GM12878 (cell line): ENCODE results near the gene ZNF652. TPM values are rescaled to one million over a fixed set of nuclear protein-coding genes. Genes with fewer than 3 reads are reported as not detected.

ENCODE experiments used
- ATAC-seq: fragments of 200-7000 bp; cut with Tn5 transposase; 3 replicates; pipeline ENCODE4 v1.9.1; 2020; ENCODE audit warnings: mild to moderate bottlenecking, moderate library complexity
- BruUV-seq: library from RNA; stranded (reverse); fragments of 400-500 nt; replicated peaks from 2 replicates; lab custom pipeline; 2021; lab: Mats Ljungman, UMichigan
- CTCF ChIA-PET: fragments of 300-600 bp; sonication (Branson Sonifier 250); formaldehyde crosslinking; extraction: SDS; loops from one replicate; lab custom pipeline; 2021; ENCODE audit warnings: inconsistent platforms; lab: Yijun Ruan, JAX
- POLR2A ChIA-PET: fragments of 350-600 bp; formaldehyde crosslinking; extraction: SDS; loops from one replicate; lab custom pipeline; 2021; ENCODE audit warnings: inconsistent platforms; lab: Charles Lee
- RAD21 ChIA-PET: fragments of 300-600 bp; sonication (Branson Sonifier 250); formaldehyde crosslinking; loops from one replicate; lab custom pipeline; 2023; ENCODE audit warnings: antibody characterized with exemption; ENCODE audit not compliant: unreplicated experiment; lab: Charles Lee
- SMC1A ChIA-PET: fragments of 300-600 bp; sonication (Branson Sonifier 250); formaldehyde crosslinking; loops from one replicate; lab custom pipeline; 2023; ENCODE audit not compliant: unreplicated experiment, uncharacterized antibody; lab: Charles Lee
- DNase-seq: peaks from one replicate; pipeline ENCODE4 v3.0.0-alpha.2; 2011; ENCODE audit warnings: low read depth, low spot score
- FAIRE-seq: peaks from 3 replicates; lab custom pipeline; 2011; peaks lifted over from hg19 to GRCh38; lab: Jason Lieb, UNC
- H2AFZ ChIP-seq: 2 replicates; pipeline ENCODE4 v1.6.0; 2011; ENCODE audit warnings: low read depth, low read length, control low read depth; ENCODE audit not compliant: control insufficient read depth
- H3K27ac ChIP-seq: 2 replicates; pipeline ENCODE4 v1.5.1; 2011; ENCODE audit warnings: control low read depth; ENCODE audit not compliant: control insufficient read depth, insufficient read depth
- H3K27me3 ChIP-seq, 2 experiments: replicated peaks in 1 of 2; 2 replicates each; pipeline versions ENCODE4 v1.6.0 to v1.6.1; 2011; ENCODE audit warnings: low read length in 1 of 2; ENCODE audit not compliant: control insufficient read depth in 2 of 2, insufficient read depth in 2 of 2
- H3K36me3 ChIP-seq, 2 experiments: 2 replicates each; pipeline ENCODE4 v1.5.1; 2011; ENCODE audit warnings: low read length in 1 of 2; ENCODE audit not compliant: control insufficient read depth in 2 of 2, insufficient read depth in 2 of 2
- H3K4me1 ChIP-seq: 2 replicates; pipeline ENCODE4 v1.6.1; 2011; ENCODE audit warnings: mild to moderate bottlenecking, low read length, moderate library complexity, mixed read lengths; ENCODE audit not compliant: control insufficient read depth, insufficient read depth
- H3K4me2 ChIP-seq: 2 replicates; pipeline ENCODE4 v1.6.0; 2011; ENCODE audit warnings: control low read depth; ENCODE audit not compliant: control insufficient read depth, insufficient read depth
- H3K4me3 ChIP-seq: fragments of 200-600 bp; sonication (generic); 2 replicates; pipeline ENCODE4 v1.5.1; 2016
- H3K79me2 ChIP-seq: 2 replicates; pipeline ENCODE4 v1.6.0; 2011; ENCODE audit warnings: low read length; ENCODE audit not compliant: control insufficient read depth, insufficient read depth
- H3K9ac ChIP-seq: 2 replicates; pipeline ENCODE4 v1.8.0; 2011; ENCODE audit warnings: low read length, control low read depth, mixed read lengths; ENCODE audit not compliant: control insufficient read depth, insufficient read depth
- H3K9me3 ChIP-seq: replicated peaks from 3 replicates; pipeline ENCODE4 v1.5.1; 2011; ENCODE audit warnings: mild to moderate bottlenecking, low read length; ENCODE audit not compliant: control insufficient read depth, insufficient read depth
- H4K20me1 ChIP-seq: 2 replicates; pipeline ENCODE4 v1.6.0; 2011; ENCODE audit not compliant: control insufficient read depth, insufficient read depth
- BACH1 ChIP-seq: fragments of 450-650 bp; IDR thresholded peaks from 2 replicates; pipeline ENCODE4 v1.6.1; 2017; ENCODE audit warnings: mild to moderate bottlenecking, borderline replicate concordance
- CREB1 ChIP-seq: IDR thresholded peaks from 2 replicates; pipeline ENCODE4 v1.6.1; 2012; ENCODE audit warnings: low read depth, mild to moderate bottlenecking, inconsistent platforms
- FOXK2 ChIP-seq: fragments of 450-650 bp; IDR thresholded peaks from 2 replicates; pipeline ENCODE4 v1.6.1; 2017; ENCODE audit warnings: mild to moderate bottlenecking, moderate library complexity
- GABPA ChIP-seq: IDR thresholded peaks from 2 replicates; pipeline ENCODE4 v1.6.1; 2014; ENCODE audit warnings: antibody characterized with exemption, low read depth, mild to moderate bottlenecking, inconsistent platforms
- IKZF2 ChIP-seq, 2 experiments: fragments of 450-650 bp; IDR thresholded peaks; 2 replicates each; pipeline ENCODE4 v1.6.1; 2017; ENCODE audit warnings: mild to moderate bottlenecking in 2 of 2, moderate library complexity in 2 of 2
- LARP7 ChIP-seq: fragments of 450-650 bp; IDR thresholded peaks from 2 replicates; pipeline ENCODE4 v1.6.1; 2017; ENCODE audit warnings: mild to moderate bottlenecking
- SMAD5 ChIP-seq: IDR thresholded peaks from 2 replicates; pipeline ENCODE4 v1.6.1; 2016; ENCODE audit warnings: antibody characterized with exemption, low read depth
- TCF7 ChIP-seq: IDR thresholded peaks from 2 replicates; pipeline ENCODE4 v1.6.1; 2014; ENCODE audit warnings: antibody characterized with exemption, borderline replicate concordance
- in situ Hi-C: fragments of 300-500 bp; cut with MboI; formaldehyde crosslinking; loops from 9 replicates; pipeline ENCODE4 v1.14.3; 2018; ENCODE audit warnings: mixed read lengths
- intact Hi-C: fragments of 100-400 bp; cut with micrococcal nuclease; formaldehyde crosslinking; loops from one replicate; pipeline ENCODE4 v1.14.2; 2022; ENCODE audit not compliant: unreplicated experiment
- polyA plus RNA-seq, 11 experiments: library from polyadenylated mRNA; depleted of rRNA in 4 of 11; unstranded in 6 of 11; stranded (reverse) in 5 of 11; fragments of >200 nt; fragmentation: Nextera tagmentation in 4 of 11; fragmentation: Illumina TruSeq in 1 of 11; extraction: Ambion mirVana in 4 of 11; extraction: Trizol in 1 of 11; gene quantifications; 1 replicate in 1 of 11; 2 replicates in 10 of 11; pipeline versions ENCODE4 v1.2.1 to v1.2.3, GENCODE V29; 2011 to 2016; ENCODE audit warnings: inconsistent platforms in 2 of 11, missing spikeins in 2 of 11, low read depth in 1 of 11
- total RNA-seq, 4 experiments: library from RNA; depleted of rRNA in 3 of 4; stranded (reverse); fragments of >200 nt in 3 of 4; fragmentation: Illumina TruSeq in 1 of 4; extraction: Trizol in 1 of 4; gene quantifications; 2 replicates each; pipeline versions ENCODE4 v1.2.1 to v1.2.3, GENCODE V29; 2013 to 2021
- TF ChIP-seq, protein P1 (sequence below): IDR thresholded peaks from 2 replicates; pipeline ENCODE4 v1.6.1; 2012; ENCODE audit warnings: low read depth, low read length, improper control_type of control experiment
- TF ChIP-seq, protein P2 (sequence below): fragments of 450-650 bp; IDR thresholded peaks from 2 replicates; pipeline ENCODE4 v1.6.1; 2016; ENCODE audit warnings: mild to moderate bottlenecking
- TF ChIP-seq, protein P3 (sequence below): IDR thresholded peaks from 2 replicates; pipeline ENCODE4 v1.6.1; 2011; ENCODE audit warnings: low read depth, low read length, improper control_type of control experiment, borderline replicate concordance

Gene ZNF652
- total and polyA plus RNA-seq, 10 of the 15 experiments (the other 5 are each of a cell fraction or from before 2014, with no cell fraction given): 3.4 to 13.1 (median 8.7) TPM

DNA sequence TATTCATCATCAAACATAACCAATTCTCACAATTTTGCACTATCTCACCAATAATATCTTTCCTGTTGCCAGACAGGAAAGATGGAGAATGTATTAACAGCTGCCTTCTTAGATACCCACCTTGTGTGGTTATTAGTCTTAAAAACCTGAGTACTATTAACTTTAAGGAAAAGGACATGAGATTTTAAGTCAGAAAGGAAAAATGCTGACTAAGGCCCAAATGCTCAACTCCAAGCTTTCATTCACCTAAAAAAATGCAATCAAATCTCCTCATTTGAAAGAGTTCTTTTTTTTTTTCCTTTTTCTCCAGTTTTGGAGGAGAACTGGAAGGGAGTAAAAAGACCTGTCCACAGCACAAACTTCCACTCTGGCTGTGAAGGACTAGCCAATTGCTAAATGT lies 70.1 kb downstream of the ZNF652 start:
- ChIA-PET CTCF (interaction anchor here (0.6 to 3.5 kb wide), 16 partner anchors 10 to 1410 kb away, joined by 3 to 45 read pairs (median 4); partner anchors contain the start of gene PHB1), SMC1A (interaction anchor here (1.1 to 2.9 kb wide), 3 partner anchors 16 to 112 kb away, joined by 4 to 23 read pairs (median 4); no protein-coding TSS in a partner anchor), POLR2A (no interaction called here), RAD21 (interaction anchor here (1.3 to 3.6 kb wide), 2 partner anchors 23 to 111 kb away, joined by 3 to 23 read pairs; no protein-coding TSS in a partner anchor)
- Histone ChIP-seq H3K79me2 (no peaks in the 10 kb centered on the region), H3K4me1 (no peaks in the 10 kb centered on the region), H3K27me3 (no peaks in the 10 kb centered on the region), H3K9me3 (no peaks in the 10 kb centered on the region), H3K4me2 (no peak overlapping the region), H4K20me1 (no peaks in the 10 kb centered on the region), H3K9ac (no peak overlapping the region), H3K36me3 (peaks cover 0 to 8% of the 10 kb centered on the region in 2 experiments; a peak in 2 of 4 replicates), H3K4me3 (no peak overlapping the region), H3K27ac (no peak overlapping the region), H2AFZ (no peak overlapping the region)
- BruUV-seq: no TSS peak
- intact Hi-C loops (no loop called here), in situ Hi-C loops (no loop called here)
- DNase-seq: no peak
- ATAC-seq: no peak
- TF ChIP-seq, protein P1, sequence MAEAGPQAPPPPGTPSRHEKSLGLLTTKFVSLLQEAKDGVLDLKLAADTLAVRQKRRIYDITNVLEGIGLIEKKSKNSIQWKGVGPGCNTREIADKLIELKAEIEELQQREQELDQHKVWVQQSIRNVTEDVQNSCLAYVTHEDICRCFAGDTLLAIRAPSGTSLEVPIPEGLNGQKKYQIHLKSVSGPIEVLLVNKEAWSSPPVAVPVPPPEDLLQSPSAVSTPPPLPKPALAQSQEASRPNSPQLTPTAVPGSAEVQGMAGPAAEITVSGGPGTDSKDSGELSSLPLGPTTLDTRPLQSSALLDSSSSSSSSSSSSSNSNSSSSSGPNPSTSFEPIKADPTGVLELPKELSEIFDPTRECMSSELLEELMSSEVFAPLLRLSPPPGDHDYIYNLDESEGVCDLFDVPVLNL: no peak
- TF ChIP-seq TCF7: no peak
- TF ChIP-seq, protein P2, sequence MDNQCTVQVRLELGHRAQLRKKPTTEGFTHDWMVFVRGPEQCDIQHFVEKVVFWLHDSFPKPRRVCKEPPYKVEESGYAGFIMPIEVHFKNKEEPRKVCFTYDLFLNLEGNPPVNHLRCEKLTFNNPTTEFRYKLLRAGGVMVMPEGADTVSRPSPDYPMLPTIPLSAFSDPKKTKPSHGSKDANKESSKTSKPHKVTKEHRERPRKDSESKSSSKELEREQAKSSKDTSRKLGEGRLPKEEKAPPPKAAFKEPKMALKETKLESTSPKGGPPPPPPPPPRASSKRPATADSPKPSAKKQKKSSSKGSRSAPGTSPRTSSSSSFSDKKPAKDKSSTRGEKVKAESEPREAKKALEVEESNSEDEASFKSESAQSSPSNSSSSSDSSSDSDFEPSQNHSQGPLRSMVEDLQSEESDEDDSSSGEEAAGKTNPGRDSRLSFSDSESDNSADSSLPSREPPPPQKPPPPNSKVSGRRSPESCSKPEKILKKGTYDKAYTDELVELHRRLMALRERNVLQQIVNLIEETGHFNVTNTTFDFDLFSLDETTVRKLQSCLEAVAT: no peak
- no peak for TF ChIP-seq LARP7
- TF ChIP-seq IKZF2 (IDR thresholded peaks at IDR 0.05): no peak
- no peak for TF ChIP-seq CREB1
- TF ChIP-seq, protein P3, sequence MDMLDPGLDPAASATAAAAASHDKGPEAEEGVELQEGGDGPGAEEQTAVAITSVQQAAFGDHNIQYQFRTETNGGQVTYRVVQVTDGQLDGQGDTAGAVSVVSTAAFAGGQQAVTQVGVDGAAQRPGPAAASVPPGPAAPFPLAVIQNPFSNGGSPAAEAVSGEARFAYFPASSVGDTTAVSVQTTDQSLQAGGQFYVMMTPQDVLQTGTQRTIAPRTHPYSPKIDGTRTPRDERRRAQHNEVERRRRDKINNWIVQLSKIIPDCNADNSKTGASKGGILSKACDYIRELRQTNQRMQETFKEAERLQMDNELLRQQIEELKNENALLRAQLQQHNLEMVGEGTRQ: no peak
- TF ChIP-seq GABPA: no peak
- no peak for TF ChIP-seq BACH1
- no peak for TF ChIP-seq FOXK2
- no peak for TF ChIP-seq SMAD5
- no peak for FAIRE-seq
